NCI-H345 treated with DMSO at 0.1 percent for 48 hours (cell line): ENCODE measurements around the gene SPAG5.

Source experiments
- DNase-seq: peaks from one replicate; lab custom pipeline; 2025; ENCODE audit not compliant: unreplicated experiment; lab: John Stamatoyannopoulos, UW

The SPAG5 gene, protein sequence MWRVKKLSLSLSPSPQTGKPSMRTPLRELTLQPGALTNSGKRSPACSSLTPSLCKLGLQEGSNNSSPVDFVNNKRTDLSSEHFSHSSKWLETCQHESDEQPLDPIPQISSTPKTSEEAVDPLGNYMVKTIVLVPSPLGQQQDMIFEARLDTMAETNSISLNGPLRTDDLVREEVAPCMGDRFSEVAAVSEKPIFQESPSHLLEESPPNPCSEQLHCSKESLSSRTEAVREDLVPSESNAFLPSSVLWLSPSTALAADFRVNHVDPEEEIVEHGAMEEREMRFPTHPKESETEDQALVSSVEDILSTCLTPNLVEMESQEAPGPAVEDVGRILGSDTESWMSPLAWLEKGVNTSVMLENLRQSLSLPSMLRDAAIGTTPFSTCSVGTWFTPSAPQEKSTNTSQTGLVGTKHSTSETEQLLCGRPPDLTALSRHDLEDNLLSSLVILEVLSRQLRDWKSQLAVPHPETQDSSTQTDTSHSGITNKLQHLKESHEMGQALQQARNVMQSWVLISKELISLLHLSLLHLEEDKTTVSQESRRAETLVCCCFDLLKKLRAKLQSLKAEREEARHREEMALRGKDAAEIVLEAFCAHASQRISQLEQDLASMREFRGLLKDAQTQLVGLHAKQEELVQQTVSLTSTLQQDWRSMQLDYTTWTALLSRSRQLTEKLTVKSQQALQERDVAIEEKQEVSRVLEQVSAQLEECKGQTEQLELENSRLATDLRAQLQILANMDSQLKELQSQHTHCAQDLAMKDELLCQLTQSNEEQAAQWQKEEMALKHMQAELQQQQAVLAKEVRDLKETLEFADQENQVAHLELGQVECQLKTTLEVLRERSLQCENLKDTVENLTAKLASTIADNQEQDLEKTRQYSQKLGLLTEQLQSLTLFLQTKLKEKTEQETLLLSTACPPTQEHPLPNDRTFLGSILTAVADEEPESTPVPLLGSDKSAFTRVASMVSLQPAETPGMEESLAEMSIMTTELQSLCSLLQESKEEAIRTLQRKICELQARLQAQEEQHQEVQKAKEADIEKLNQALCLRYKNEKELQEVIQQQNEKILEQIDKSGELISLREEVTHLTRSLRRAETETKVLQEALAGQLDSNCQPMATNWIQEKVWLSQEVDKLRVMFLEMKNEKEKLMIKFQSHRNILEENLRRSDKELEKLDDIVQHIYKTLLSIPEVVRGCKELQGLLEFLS

GRCh38 chr17:28598799-28599310 lies at the start of gene SPAG5:
TSS of gene SPAG5 (minus strand) at chr17:28599025. CDS start at chr17:28598946, 79 bp downstream.
- peak; percentile 87 for DNase-seq

GRCh38 chr17:28646039-28646754 lies 47.4 kb upstream of the SPAG5 start:
- no peak for DNase-seq

GRCh38 chr17:28645576-28645939 lies 46.7 kb upstream of the SPAG5 start:
- DNase-seq = no peak

DNA sequence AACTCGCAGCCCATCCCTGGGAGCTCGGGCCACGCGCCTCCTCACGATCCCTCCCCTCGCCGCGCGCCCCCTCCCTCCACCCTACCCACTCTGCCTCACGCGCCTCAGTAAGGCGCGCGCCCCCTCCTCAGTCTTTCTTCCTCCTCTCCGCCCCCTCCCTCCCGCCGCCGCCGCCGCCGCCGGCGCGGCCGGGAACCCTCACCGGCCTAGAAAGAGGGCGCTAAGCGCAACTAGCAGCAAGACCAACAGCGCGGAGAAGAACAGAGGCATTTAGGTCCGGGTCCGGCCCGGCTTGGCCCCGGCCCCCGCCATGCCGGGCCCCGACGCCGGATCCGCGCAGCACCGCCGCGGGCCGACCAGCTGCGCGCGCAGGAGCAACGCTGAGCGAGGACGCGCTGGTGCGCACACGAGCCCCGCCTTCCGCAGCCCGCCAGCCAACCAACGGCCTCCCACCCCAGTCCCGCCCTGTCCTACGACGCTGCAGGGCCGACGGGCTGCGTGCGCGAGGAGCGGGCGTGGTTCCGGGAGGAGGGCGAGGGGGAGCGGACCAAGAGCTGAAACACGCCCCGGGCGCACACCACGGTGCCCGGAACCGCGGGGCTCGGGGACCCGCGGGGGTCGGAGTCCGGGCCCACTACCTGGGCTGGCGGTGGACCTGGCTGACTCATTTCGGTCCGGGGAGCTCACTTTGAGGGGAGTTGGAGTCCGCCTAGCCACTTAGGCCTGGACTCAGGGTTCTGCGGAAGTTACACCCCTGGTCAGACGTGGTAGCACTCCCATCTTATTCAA lies 46.2 kb upstream of the SPAG5 start, which contains the start of gene BLTP2:
Gene BLTP2, minus strand, starts transcription at position 372 of the 789 bp plus-strand sequence. Its CDS starts 102 bp downstream, at position 270.
- DNase-seq = peak; percentile 79

DNA sequence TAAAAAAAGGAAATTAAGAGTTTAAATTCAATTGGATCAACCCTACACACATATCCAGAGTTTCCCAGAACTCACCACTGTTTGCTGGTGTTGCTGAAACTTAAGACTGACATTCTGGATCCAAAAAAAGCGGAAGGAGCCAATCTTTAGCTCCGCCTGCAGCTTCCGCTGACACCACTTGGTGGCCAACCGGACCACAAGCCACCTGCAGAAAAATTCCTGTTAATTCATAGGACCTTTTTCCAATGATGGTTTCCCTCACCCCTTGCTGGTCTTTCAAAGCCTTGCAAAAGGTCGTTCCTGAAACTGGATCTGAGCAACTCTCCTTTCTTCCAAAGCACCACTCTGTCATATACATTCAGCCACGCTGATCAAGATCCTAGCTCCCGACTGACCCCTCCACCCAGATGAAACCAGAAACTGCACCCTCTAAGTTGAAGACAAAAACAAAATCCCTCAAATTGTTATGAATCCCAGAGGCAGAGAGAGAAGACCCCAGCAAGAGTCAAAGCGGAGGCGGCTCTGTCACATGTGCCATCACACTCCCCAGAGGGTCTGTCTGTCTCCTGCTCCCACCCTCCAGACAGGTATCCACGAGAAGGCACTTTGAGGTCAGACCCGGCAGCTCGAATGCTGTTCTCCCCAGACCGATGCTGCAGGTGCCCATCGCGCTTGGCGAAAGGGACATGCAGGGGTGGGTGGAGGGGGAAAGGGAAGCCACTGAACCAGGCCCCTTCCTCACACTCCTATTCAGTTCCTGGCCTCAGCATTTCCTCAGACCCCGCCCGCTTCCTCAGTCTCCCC lies 45.4 kb upstream of the SPAG5 start:
- peak; percentile 2 for DNase-seq

DNA sequence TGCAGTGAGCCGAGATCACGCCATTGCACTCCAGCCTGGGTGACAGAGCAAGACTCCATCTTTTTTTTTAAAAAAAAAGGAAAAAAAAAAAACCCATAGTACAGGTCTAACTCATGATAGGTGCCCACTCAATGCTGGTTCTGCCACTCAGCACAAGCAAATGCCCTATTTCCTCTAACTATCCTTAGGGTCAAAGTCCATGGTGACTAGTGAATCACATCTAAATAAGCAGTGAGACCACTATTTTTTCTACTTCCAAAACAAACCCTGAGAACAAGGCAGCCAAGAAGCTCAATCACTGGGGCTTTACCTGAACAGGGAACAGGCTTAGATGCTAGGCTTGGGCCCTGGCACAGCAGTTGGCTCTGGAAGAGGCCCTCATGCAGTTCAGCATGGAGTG lies 42.8 kb upstream of the SPAG5 start:
- DNase-seq = no peak

DNA sequence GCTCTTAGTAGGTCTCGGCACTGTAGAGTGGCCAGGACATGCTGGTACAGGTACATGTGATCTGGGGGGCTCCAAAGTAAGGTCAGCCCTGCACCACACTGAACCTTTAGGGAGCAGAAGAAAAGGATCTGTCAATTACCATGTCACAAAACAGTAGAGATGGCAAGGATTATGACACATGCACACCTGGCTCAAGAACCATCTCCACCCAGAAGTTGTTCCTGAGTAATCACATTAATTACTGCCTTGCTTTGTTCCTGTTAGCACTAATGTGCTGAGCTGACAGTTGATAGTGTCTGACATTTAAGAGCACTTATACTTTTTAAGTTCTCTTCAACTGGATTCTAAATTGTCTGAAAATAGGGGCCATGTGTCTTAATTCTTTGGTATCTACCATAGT lies 36.7 kb upstream of the SPAG5 start:
- DNase-seq = no peak

DNA sequence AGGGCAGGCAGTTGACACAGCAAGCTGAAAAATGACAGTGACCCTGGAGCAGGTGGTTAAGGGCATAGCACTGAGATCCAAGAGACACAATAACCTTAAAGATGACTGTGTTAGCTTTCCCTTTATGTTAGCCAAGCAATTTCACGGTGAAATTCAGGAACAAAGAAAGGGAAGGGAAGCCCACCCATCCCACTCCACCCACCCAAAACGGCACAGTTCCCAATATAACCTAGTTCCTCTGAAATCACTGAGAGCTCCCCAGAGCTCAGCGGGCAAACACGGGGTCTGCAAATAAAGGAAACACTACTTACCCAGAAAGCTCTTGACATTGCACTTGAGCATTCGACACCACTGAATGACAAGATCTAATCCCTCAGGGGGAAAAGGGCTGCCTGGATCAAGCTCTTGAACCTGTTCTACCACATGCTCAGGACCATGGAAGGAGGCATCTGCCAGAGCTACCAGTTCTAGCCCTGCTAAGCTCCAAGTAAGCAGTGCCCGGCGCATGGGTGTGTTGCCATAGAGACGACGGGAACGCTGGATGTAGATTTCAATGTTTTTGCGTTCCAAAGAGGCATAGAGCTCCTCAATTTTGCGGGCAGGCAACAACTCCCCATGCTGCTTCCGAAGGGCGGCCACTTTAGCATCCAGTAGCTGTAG lies 35.5 kb upstream of the SPAG5 start:
- DNase-seq = peak; percentile 45

DNA sequence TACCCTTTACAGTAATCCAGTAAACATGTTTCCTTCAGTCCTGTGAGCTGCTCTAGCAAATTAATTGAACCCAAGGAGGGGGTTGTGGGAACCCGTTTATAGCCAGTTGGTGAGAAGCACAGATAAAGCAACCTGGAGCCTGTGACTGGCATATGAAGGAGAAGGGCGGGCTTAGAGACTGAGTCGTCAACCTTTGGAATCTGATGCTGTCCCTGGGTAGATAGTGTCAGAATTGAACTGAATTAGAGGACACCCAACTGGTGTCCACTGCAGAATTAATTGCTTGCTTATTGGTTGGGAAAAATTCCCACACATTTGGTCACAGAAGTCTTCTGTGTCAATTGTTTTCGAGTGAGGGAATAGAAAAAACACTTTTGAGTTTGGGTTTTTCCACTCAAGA lies 28.0 kb upstream of the SPAG5 start:
- no peak for DNase-seq

GRCh38 chr17:28624148-28624547 lies 25.3 kb upstream of the SPAG5 start:
- DNase-seq = no peak

- no peak for DNase-seq
These were observed 24.9 kb upstream of the SPAG5 start for GRCh38 chr17:28623696-28624095.

DNA sequence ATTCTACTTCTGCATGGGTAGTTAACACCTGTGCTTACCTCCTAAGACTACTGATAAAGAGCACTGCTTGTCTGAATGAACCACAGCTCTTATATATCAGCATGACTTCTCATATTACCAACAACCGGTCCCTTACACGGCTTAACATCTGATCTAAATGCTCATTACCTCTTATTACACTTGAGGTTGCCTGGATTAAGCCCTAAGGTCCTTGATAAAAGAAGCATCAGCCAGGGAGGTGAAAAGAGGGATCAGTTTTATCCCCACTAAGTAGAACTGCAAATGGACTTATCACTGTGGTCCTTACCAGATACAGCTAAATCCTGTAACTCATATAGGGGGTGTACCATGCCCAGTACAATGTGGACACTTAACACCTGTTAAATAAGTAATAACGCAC lies 23.4 kb upstream of the SPAG5 start:
- DNase-seq = no peak

DNA sequence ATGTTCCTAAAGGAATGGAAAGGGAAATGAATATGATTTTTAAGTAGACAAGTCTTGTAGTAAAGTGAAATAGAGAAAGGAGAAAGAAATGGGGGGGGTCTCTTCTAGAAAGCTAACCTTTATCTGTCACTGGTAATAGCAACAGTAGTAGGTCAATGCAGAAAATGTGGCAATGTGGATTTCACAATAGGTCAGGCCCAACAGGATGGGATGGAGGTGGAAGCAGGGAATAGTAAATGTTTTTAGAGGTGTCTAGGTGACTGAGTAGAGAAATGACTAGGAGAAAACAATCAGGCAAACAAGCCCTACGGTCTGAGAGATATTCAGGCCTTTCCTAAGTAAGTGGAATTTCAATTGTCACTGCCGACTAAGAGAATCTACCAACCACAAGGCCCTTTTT lies 21.2 kb upstream of the SPAG5 start:
- DNase-seq = no peak

GRCh38 chr17:28618464-28618863 lies 19.6 kb upstream of the SPAG5 start:
- DNase-seq = no peak

DNA sequence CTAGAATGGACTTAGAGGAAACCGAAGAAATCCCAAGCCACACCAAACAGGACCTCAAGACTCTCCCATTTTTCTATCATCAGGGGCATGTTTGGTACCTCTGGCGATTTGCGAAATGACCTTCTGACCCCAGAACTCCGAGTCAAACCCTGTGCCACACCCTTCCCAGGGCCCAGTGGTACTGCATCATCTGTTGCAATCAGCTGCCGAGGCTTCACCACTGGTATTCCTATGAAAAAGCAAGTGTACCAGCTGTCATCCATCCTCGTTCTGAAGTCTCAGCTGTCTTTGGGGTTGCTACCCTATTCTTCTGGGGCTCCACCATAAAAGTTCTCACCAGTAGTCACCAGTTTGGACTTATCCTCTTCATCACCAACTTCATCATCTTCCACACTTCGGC lies 17.5 kb upstream of the SPAG5 start:
- no peak for DNase-seq

- DNase-seq = no peak
These were observed 16.6 kb upstream of the SPAG5 start for GRCh38 chr17:28615260-28615940.

DNA sequence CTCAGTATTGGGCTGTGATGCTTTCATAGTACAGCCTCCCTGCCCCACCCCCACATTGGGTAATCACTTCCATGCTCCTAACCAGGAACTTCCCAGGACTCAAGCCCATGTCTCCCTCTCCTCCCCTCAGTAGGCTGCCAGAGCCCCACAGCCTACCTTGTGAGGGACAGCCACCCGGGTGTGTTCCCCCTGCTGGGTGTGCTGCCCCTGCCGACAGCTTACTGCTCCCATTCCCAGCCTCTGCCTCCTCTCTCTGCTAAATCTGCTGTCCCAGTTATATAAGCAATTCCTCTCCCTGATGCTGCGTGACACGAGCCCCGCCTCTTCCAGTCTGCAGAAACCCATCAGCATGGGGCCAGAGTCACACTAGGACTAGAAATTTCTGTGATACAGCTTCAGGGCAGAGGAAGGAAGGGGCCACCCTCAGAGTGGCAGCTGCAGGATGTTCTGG lies 15.1 kb upstream of the SPAG5 start, which contains the start of gene RSKR:
Gene RSKR, minus strand, starts transcription at position 255 of the 451 bp plus-strand sequence. Its CDS starts 24 bp downstream, at position 231.
- no peak for DNase-seq
